Measurements from ENCODE around the gene PLA2G15. TPM values are rescaled to one million over a fixed set of nuclear protein-coding genes. Genes with fewer than 3 reads are reported as not detected.

PLA2G15 gene
- total RNA-seq, 1 donor from 2014 or later: 17.1 TPM

DNA sequence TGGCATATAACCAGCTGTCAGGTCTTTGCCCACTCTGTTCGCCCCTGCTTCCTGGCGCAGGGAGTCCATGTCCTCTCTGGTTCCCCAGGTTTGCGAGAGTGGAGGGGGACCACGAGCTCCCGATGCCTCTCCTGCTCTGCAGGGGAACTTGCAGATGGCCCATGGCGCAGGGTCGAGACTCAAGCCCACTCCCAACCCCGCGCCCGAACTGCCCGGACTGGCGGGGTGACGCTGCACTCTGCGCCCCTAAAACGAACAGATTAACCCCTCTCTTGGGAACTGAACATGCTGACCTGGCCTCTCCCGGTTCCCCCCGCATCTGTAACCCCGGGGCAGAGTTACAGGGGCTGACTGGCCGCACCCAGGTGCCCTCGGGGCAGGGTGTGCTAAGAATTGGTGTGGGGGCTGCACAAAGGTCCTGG lies 681 bp upstream of the PLA2G15 start:
- no peak for DNase-seq (ENCODE audit: low read depth)
- TF ChIP-seq, protein P1, sequence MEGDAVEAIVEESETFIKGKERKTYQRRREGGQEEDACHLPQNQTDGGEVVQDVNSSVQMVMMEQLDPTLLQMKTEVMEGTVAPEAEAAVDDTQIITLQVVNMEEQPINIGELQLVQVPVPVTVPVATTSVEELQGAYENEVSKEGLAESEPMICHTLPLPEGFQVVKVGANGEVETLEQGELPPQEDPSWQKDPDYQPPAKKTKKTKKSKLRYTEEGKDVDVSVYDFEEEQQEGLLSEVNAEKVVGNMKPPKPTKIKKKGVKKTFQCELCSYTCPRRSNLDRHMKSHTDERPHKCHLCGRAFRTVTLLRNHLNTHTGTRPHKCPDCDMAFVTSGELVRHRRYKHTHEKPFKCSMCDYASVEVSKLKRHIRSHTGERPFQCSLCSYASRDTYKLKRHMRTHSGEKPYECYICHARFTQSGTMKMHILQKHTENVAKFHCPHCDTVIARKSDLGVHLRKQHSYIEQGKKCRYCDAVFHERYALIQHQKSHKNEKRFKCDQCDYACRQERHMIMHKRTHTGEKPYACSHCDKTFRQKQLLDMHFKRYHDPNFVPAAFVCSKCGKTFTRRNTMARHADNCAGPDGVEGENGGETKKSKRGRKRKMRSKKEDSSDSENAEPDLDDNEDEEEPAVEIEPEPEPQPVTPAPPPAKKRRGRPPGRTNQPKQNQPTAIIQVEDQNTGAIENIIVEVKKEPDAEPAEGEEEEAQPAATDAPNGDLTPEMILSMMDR (conservative IDR thresholded peaks at IDR 0.05; ENCODE audit: low read depth, low read length): no peak
- H3K4me3 ChIP-seq (ENCODE audit: low read depth, low read length): peak overlapping the region; percentile 100

DNA sequence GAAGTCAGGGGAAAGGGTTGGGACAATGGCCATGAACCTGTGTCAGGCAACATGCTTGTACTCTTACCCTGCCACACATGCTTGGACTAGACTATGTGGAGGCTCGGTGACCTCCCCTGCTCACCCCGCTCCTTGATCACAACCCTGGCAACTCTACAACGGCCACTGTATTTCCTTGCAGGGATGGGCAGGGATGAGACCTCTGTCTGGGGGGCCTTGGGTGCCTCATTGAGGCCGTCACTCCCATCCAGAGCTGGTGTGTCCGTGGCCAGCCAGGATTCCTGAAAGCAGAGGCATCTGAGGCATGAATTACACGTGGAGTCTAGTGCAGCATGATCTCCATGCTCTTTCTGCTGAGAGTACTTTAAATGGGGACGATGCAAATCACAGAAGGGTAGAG lies 948 bp downstream of the PLA2G15 start:
- TF ChIP-seq, protein P1 (conservative IDR thresholded peaks at IDR 0.05; ENCODE audit: low read depth, low read length): no peak
- DNase-seq (ENCODE audit: low read depth): no peak
- H3K4me3 ChIP-seq (ENCODE audit: low read depth, low read length): peak overlapping the region; percentile 100

DNA sequence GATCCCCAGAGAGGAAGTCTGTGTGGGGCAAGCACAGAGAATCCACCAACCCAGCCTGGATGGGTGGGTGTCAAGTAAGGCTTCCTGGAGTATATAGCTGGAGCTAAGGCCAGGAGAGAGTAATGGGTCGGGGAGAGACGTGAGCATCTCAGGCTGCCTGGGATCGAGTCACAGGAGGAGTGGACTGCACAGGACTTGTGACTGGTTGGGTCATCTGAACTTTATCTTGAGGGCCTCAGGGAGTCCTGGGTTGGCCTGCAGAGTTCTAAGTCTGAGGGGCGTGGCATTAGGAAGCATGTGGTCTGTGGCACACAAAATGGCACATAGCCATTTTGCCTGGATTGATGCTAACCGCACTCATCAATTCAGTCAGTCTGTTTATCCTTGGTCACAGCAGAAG lies 1.5 kb downstream of the PLA2G15 start:
- DNase-seq (ENCODE audit: low read depth): no peak
- TF ChIP-seq, protein P1 (conservative IDR thresholded peaks at IDR 0.05; ENCODE audit: low read depth, low read length): no peak
- H3K4me3 ChIP-seq (ENCODE audit: low read depth, low read length): peak overlapping the region; percentile 100

DNA sequence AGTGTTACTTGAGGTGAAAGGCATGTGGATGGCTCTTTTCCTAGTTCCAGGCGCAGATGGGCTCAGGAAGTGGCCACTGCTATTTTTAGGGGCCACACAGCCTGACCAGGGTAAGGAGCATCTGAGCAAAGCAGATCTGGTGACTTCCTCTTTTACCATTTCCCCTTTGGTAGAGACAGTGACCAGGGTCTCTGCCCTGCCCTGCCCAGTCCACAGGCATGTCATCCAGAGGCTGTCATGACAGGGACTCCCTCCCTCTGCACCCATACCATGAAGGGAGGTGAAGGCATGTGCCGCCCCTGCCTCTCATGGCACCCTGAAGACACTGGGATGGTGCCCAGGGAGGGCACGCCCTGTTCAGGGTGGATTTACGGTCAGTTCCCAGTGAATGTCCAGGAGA lies 2.2 kb downstream of the PLA2G15 start:
- DNase-seq (ENCODE audit: low read depth): no peak
- TF ChIP-seq, protein P1 (conservative IDR thresholded peaks at IDR 0.05; ENCODE audit: low read depth, low read length): no peak
- H3K4me3 ChIP-seq (ENCODE audit: low read depth, low read length): no peak overlapping the region

DNA sequence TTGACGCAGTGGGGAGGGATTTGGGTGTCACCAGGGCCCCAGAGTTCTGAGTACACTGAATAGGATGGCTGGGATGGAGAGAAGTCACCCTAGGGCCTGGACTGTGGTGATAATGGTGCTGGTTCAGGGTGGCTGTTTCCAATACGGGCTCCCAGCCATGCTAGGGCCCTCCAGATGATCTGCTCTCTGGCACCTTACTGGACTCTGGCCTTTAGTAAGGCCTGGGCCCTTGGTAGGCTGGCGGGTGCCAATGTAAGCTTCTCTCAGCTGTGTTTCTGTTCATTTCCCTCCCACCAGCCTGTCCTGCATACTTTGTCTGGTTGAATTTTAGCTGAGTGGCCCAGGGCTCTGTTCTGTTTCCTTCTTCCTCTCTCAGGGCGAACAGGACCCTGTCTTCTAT lies 2.8 kb downstream of the PLA2G15 start:
- TF ChIP-seq, protein P1 (conservative IDR thresholded peaks at IDR 0.05; ENCODE audit: low read depth, low read length): no peak
- DNase-seq (ENCODE audit: low read depth): no peak
- H3K4me3 ChIP-seq (ENCODE audit: low read depth, low read length): no peak overlapping the region

DNA sequence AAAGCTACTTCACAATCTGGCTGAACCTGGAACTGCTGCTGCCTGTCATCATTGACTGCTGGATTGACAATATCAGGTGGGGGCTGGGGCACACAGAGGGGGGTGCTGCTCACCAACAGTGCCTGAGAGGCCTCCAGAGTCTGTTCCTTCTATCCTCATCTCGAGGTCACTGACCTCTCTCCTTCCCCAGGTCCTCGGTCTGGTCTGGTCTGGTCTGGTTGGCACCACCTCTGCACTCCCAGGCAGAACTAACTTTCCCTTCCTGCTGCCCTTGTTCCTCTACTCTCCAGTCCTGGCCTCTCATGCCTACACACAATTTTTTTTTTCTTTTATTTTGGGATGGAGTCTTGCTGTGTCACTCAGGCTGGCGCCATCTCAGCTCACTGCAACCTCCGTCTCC lies 4.2 kb downstream of the PLA2G15 start:
- H3K4me3 ChIP-seq (ENCODE audit: low read depth, low read length): no peak overlapping the region
- TF ChIP-seq, protein P1 (conservative IDR thresholded peaks at IDR 0.05; ENCODE audit: low read depth, low read length): no peak
- DNase-seq (ENCODE audit: low read depth): no peak

DNA sequence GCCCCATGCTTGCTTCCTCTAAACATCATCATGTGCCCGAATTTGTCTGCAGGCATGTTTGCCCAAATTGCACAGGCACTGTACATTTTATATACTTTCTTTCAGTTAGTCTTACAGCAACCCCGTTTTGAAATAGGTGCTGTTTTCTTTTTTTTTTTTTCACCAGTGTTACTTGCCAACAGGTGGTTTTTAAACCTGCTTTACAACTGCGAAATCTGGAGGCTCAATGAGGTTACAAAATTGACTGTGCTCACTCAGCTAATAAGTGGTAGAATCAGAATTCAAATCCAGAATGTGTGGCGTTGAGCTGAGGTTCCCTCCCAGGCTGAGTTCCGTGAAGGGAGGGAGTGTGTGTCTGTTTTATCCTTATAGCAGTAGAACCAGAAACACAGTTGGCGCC lies 5.8 kb downstream of the PLA2G15 start:
- TF ChIP-seq, protein P1 (conservative IDR thresholded peaks at IDR 0.05; ENCODE audit: low read depth, low read length): no peak
- DNase-seq (ENCODE audit: low read depth): no peak
- no peak overlapping the region for H3K4me3 ChIP-seq (ENCODE audit: low read depth, low read length)
